ENCODE data around the gene NPEPPS.

Gene NPEPPS

DNA sequence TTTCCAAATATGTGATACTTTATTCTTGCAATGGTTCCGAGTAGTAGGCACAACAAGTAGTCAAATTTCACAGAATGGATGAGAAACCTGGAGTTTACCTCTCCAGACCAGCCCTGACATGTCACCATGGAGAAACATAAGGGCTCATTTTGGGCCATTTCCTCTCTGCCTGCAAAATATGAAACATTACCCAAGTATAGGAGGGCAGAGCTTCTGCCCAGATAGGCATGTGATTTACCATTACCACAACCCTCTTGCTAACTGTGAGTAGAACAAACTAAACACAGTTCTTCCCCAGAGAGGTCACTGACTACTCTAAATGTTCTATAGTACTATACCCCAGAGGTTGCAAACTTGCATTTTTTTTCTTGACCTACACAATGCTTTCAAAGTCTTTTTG is 103.1 kb downstream of the NPEPPS start:
- DNase-seq: no peak

- no peak for DNase-seq
Measured at GRCh38 chr17:47634870-47635269, 104.0 kb downstream of the NPEPPS start.

DNA sequence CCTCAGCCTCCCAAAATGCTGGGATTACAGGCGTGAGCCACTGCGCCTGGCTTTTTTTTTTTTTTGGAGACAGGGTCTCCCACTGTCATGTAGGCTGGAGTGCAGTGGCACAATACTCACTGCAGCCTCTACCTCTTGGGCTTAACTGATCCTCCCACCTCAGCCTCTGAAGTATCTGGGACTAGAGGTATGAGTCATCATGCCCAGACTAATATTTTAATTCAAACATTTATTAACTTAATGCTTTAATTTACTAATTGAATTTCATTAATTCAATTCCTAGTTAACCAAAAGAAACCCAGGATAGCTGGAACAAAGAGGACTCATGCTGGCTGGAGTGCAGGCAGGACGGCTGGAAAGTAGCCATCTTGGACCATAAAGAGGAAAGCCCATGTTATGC is 104.8 kb downstream of the NPEPPS start:
- no peak for DNase-seq

DNA sequence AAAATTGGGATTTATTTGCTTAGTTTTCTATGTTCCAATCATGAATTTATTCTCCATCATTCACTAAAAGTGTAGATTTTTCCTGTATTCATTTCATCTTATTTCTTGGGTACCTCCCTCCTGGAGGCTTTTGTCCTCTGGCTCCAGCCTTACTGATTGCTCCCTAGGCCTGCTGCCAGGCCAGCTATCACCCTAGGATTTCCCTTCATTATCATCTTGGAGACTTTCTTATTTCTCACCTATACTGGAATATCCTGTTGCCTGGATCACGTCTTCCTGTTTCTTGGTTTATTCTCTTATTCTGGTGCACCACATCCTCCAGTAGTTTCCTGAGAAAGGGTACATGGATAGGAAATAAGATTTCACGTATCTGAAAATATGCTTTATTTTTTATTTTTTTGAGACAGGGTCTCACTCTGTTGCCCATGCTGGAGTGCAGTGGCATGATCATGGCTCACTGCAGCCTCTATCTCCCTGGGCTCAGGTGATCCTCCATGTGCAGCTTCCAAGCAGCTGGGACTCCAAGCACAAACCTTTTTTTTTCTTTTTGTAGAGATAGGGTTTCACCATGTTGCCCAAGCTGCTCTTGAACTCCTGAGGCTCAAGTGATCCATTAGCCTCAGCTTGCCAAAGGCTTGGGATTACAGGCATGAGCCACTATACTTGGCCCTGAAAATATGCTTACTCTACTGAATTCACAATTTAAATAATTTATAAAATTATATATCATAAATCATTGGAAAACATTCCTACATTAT is 105.5 kb downstream of the NPEPPS start:
- no peak for DNase-seq

DNA sequence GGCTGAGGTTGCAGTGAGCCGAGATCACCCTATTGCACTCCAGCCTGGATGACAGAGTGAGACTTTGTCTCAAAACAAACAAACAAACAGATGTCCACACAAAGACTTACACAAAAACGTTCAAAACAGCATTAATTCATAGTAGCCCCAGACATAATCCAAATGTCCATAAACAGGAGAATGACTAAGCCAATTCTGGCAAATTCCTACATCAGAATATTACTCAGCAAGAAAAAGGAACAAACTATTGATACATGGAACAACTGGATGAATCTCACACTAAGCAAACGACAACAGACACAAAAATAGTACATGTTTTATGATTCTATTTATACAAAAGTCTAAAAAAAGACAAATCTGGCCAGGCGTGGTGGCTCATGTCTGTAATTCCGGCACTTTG is 108.0 kb downstream of the NPEPPS start:
- DNase-seq: no peak

DNA sequence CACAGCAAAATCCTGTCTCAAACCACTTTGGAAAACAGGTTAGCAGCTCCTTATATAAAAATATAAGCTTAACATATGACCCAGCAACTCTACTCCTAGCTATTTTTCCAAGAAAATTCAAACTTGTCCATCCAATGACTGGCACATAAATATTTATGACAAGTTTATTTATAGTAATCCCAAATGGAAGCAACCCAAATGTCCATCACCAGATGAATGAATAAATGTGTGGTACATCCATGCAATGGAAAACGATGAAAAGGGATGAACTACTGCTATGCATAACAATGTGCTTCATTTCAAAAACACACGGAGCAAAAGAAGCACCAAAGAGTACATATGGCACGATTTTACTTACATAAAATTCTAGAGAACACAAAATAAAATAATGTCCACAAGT is 109.2 kb downstream of the NPEPPS start:
- DNase-seq: no peak

- no peak for DNase-seq
Measured at GRCh38 chr17:47641202-47641601, 110.3 kb downstream of the NPEPPS start.

DNA sequence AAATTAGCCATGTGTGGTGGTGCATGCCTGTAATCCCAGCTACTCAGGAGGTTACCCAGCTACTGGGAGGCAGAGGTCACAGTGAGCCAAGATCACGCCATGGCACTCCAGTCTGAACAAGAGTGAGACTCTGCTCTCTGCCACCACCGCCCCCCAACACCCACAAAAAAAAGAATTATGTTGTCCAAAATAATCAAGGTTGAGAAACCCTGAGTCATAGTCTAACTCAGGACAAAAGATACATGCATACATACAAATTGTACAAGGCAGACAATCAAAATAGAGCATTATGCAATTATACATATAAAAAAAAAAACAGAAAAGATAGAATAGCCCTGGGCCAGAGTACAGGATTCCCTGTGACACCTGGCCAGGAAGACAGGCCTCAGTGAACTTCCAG is 112.2 kb downstream of the NPEPPS start:
- DNase-seq: no peak

- DNase-seq: no peak
Measured at GRCh38 chr17:47644324-47644723, 113.4 kb downstream of the NPEPPS start.

- peak; percentile 98 to 100 for DNase-seq
Measured at GRCh38 chr17:47649153-47649971, 118.5 kb downstream of the NPEPPS start, which contains the start of gene KPNB1. TSS of gene KPNB1 (plus strand) at chr17:47649919. CDS start at chr17:47650245, 326 bp downstream.

- no peak for DNase-seq
Measured at GRCh38 chr17:47649972-47650524, 119.1 kb downstream of the NPEPPS start.

- DNase-seq: peak; percentile 92 to 94
Measured at GRCh38 chr17:47650525-47651522, 119.9 kb downstream of the NPEPPS start.

DNA sequence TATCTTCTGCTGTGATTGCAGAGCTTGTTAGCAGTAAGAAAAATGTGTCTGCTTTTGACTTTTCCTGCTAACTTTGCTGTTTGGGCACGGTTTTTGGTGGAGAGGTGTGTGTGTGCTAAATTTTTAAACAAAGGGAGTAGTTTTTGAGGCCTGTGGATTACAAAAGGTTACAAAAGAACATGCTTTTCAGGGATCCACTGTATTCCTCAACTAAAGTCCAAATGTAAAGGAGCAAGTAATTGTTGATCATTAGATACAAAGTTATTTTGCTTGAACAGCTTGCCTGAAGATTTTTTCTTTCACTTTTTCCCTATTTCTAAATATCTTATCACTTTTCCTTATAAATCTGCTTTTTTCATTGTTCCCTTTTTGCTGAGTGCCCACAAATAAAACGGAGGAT is 120.8 kb downstream of the NPEPPS start:
- no peak for DNase-seq

DNA sequence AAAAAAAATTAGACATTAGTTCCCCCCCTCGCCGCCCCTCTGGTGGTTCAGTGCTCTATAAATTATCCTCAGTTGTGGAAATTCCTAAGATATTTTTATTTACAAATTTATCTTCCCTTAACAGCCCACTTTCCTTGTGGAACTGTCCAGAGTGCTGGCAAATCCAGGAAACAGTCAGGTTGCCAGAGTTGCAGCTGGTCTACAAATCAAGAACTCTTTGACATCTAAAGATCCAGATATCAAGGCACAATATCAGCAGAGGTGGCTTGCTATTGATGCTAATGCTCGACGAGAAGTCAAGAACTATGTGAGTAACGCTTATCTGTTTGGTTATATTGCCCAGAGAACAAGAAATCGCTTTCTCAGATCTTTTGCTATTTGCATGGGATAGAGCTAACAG is 121.7 kb downstream of the NPEPPS start:
- no peak for DNase-seq

DNA sequence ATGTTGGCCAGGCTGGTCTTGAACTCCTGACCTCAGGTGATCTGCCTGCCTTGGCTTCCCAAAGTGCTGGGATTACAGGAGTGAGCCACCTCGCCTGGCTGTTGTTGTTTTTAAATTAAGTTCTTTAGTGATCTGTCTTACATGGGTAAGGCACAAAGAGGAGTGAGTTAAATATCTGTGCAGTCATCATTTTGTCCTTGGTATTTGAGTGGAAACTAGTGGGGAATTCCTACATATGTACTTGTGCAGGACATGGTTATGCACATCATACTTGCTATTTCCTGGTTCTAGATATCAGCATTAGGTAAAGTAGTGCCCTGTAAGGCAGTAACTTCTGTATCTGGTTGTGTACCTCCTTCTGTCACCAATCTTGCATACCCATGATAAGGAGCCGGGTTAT is 122.5 kb downstream of the NPEPPS start:
- no peak for DNase-seq

- no peak for DNase-seq
Measured at GRCh38 chr17:47654991-47655390, 124.1 kb downstream of the NPEPPS start.

GRCh38 chr17:47660064-47660492 is 129.2 kb downstream of the NPEPPS start:
- no peak for DNase-seq

DNA sequence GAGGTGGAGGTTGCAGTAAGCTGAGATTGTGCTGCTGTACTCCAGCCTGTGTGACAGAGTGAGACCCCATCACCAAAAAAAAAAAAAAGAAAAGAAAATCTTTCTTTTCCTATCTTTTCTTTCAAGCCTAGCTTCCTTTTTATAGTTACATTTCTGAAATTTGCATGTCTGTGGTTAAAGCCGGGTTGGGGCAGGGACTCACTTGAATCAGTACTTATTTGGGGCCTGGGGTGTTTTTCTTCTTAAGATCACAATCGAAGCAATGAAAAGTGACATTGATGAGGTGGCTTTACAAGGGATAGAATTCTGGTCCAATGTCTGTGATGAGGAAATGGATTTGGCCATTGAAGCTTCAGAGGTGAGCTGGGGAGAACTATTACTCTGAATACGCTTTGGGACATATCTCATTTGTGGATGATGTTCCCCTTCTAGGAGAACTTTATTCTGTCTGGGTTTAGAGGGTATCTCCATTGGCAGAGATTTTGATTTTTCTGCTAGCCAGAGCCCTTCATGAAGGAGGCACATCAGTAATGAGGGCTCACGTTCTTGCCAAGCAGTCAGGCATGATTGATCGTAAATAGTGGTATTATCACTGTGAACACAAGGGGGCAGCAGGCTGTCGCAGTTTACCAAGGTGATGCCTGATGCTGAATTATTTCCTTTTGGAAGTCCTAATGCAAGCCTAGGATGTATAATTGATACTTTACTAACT is 133.2 kb downstream of the NPEPPS start:
- DNase-seq: peak; percentile 7 to 36

DNA sequence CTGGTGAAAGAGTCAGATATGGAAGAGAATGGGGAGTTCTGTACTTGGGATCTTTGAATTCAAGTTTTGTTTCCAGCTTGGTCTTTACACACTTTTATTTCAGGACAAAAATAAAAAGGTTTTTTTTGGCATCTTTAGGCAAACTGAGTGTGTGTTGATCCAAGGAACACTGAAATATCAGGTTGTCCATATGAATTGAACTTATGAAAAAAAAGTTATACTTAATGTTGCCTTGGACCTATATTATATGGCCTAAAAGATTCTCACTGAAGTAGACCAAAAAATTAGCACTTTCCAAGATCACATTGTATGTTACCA is 133.7 kb downstream of the NPEPPS start:
- no peak for DNase-seq

DNA sequence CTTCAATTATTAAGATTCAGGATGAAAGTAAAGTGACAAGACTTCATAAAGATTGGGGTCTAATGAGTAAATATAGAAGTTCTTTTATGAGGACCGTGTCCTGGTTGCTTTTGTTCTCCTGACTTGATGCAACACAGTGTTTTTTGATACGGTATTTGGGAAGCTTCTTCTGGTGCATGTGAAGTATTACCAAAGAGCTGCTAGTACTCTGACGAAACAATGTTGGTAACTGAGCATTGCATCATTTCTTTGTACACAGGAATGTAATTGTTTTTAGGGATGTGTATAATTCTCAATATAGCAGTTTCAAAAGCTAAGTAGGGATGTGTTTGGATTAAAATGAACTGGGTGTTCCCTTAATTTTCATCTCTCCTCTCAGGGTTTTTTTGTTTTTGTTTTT is 134.7 kb downstream of the NPEPPS start:
- DNase-seq: no peak

DNA sequence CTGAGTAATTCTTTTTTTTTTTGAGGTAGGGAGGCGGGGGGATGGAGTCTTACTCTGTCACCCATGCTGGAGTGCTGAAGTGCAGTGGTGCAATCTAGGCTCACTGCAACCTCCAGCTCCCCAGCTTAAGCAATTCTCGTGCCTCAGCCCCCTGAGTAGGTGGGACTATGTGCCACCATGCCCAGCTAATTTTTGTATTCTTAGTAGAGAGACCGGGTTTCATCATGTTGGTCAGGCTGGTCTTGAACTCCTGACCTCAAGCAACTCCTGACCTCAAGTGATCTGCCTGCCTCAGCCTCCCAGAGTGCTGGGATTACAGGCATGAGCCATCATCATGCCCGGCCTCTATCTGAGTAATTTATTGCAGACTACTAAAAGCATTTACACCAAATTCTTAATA is 138.2 kb downstream of the NPEPPS start:
- DNase-seq: no peak

GRCh38 chr17:47670064-47670463 is 139.2 kb downstream of the NPEPPS start:
- no peak for DNase-seq

Data from hippocampal formation (tissue), 2 donors.